IPS-20b (cell line): Measurements from ENCODE around the gene HMX1.

Experiments
- H3K27ac ChIP-seq: one replicate; pipeline ENCODE4 v1.5.1; 2013; ENCODE audit warnings: low read length
- H3K27me3 ChIP-seq: 2 replicates; pipeline ENCODE4 v1.6.1; 2013; ENCODE audit warnings: mild to moderate bottlenecking, low read length, inconsistent platforms; ENCODE audit not compliant: insufficient read depth
- H3K36me3 ChIP-seq: 2 replicates; pipeline ENCODE4 v1.6.1; 2013; ENCODE audit warnings: low read depth, mild to moderate bottlenecking, inconsistent platforms, low read length, moderate library complexity; ENCODE audit not compliant: insufficient read depth
- H3K4me1 ChIP-seq: 2 replicates; pipeline ENCODE4 v1.6.1; 2013; ENCODE audit warnings: mild to moderate bottlenecking, control low read depth, inconsistent platforms, low read length, moderate library complexity; ENCODE audit not compliant: insufficient read depth
- H3K4me3 ChIP-seq: 2 replicates; pipeline ENCODE4 v1.5.1; 2013; ENCODE audit warnings: mild to moderate bottlenecking, low read length, inconsistent platforms
- H3K9ac ChIP-seq: 2 replicates; pipeline ENCODE4 v1.6.1; 2013; ENCODE audit warnings: low read depth, mild to moderate bottlenecking, inconsistent platforms, low read length, moderate library complexity
- H3K9me3 ChIP-seq: 2 replicates; pipeline ENCODE4 v1.6.1; 2013; ENCODE audit warnings: mild to moderate bottlenecking, low read depth, low read length, inconsistent platforms; ENCODE audit not compliant: insufficient read depth

HMX1 gene

GRCh38 chr4:8817096-8817812, 54.4 kb downstream of the HMX1 start:
- Histone ChIP-seq H3K9ac (no peak overlapping the region), H3K4me3 (no peak overlapping the region), H3K27ac (no peak overlapping the region), H3K9me3 (no peaks in the 10 kb centered on the region), H3K4me1 (no peaks in the 10 kb centered on the region), H3K27me3 (no peaks in the 10 kb centered on the region; the same call in 1 of the 2 replicates), H3K36me3 (no peaks in the 10 kb centered on the region)
